GM19240 (cell line): Measurements from ENCODE around the gene RALGPS2.

Source experiments
- DNase-seq: peaks from one replicate; pipeline ENCODE4 v3.0.0; 2011; ENCODE audit warnings: low spot score; ENCODE audit not compliant: insufficient read length

The RALGPS2 gene

DNA sequence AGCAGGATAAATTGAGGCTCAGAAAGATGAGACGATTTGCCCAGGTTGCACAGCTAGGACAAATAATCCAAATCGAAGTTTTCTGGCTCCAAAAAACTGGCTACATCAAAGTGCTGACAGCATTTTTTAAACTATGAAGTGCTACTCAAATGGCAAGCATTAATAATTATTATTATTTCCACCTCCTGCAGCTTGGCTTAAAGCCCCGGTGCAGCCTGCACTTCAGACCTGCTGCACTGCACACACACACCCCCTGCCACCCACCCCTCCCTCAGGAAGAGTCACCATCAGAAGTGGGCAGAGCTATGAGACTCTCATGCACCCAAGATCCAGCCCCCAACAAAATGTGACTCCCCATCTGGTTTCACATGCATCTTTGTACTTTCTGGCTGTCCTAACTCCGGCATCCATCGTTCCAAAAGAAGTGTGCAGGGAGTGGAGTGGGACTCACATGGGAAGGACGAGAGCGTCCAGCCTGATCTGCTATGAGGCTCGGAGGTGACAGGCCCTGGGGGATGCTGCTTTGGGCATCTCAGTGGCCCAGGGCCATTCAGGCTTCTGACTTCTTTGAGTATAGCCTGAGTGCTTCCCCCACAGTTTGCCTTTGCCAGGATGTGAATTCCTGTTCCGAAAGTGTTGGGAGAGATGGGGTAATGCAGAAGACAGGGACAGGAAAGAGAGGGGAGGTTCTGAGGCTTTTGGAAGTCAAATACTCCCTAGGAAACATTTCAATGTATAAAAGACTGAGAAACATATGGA lies 235.6 kb downstream of the RALGPS2 start:
- no peak for DNase-seq

DNA sequence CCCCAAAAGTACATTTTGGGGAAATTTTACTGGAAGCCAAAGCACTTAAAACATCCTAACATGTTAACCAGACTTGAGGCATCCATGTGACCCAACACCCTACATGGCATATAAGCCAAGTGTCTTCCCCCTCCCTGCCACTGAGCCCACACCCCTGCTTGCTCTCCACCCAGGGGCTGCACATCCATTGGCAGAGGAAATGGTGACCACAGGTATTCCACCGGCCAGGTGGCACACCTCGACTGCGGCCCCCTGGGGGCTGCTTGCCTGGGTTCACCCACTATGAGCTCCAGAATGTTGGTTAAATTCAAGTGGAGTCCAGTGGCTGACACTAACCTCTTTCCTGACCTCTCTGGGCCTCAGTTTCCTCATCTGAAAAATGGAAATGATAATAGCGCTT lies 236.3 kb downstream of the RALGPS2 start:
- no peak for DNase-seq

DNA sequence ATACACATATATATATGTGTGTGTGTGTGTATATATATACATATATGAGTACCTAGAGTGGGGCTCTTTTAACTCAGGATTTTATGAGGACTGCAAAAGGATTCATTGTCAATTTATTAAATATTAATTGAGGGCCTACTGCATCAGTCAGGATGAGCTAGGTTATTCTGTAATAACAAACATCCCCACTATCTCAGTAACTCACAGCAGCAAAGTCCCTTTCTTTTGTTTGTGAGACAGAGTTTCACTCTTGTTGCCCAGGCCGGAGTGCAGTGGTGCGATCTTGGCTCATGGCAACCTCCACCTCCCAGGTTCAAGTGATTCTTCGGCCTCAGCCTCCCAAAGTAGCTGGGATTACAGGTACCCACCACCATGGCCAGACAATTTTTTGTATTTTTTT lies 236.8 kb downstream of the RALGPS2 start:
- DNase-seq: no peak

DNA sequence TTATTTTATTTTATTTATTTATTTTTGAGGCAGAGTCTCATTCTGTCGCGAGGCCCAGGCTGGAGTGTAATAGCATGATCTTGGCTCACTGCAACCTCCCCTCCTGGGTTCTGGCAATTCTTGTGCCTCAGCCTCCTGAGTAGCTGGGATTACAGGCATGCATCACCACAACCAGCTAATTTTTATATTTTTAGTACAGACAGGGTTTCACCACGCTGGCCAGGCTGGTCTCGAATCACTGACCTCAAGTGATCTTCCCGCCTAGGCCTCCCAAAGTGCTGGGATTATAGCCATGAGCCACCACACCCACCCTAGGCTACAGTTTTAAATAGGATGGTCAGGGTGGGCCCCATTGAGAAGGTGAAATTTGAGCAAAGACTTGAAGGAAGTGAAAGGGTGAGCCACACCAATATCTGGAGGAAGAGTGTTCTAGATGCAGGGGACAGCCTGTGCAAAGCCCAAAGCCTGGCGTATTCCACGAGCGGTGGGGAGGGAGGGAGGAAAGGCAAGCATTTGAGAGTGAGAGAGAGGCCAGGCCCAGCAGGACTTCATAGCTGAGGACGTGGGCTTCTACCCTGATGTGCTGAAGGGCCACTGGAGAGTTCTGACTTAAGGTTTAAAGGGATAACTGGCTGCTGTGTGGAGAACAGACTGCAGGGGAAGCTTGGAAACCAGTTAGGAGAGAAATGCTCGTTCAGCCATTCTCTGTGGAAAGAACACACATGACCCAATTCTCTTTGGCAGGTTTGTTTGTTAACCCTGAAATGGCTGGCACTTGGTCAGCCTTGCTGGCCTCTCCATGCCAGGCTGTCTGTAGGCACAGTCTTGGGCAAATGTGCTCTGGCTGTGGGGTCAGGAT lies 238.0 kb downstream of the RALGPS2 start:
- no peak for DNase-seq

DNA sequence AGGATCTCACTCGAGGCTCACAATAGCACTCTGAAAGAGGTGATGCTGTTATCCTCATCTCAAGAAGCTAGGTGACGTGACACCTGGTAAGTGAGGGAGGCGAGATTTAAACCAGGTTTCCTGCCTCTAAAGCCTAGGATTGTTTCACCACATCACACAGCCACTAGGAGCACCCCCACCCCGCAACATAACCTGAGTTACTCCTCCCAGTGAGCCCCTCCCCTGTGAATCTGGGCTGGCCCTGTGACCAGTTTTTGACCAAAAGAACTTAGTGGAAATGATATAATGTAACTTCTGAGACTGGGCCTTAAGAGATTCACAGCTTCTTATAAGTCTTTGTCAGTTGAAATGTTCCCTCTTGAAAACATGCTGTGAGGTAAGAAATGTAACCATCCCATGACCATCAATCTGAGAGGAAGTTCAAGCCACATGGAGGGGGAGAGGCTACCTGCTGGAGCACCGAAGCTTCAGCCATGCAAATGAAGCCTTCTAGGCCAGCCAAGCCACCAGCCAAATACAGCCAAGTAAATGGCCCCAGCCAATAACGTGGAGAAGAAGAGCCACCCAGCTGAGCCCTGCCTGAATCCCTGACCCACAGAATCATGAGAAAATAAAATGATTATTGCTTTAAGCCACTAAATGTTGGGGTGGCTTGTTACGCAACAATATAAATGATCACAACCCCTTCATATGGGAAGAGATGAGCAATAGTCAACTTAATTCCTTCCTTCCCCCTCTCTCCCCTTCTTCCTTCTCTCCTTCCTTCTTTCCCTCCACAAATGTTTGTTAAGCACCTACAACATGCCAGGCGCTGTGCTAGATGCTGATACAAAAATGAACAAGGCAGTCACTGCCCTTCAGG lies 239.7 kb downstream of the RALGPS2 start:
- no peak for DNase-seq

DNA sequence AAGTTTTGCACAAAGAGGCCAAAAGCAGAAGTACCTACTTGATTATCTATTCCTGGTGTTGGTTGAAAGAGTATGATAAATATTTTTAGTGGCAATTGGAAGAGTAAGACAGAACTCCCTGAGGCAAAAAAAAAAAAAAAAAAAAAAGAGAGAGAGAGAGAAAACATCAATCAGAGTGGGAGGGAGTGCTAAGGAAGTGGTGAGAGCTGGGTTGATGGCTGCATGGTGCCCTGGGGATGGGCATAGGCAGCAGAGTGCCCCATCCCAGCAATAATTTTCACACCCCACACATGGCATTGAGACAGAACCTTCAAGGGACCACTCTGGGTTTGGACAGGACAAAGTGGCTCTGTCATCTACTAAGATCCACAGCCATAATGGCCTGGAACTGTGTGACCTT lies 241.3 kb downstream of the RALGPS2 start:
- DNase-seq: no peak

DNA sequence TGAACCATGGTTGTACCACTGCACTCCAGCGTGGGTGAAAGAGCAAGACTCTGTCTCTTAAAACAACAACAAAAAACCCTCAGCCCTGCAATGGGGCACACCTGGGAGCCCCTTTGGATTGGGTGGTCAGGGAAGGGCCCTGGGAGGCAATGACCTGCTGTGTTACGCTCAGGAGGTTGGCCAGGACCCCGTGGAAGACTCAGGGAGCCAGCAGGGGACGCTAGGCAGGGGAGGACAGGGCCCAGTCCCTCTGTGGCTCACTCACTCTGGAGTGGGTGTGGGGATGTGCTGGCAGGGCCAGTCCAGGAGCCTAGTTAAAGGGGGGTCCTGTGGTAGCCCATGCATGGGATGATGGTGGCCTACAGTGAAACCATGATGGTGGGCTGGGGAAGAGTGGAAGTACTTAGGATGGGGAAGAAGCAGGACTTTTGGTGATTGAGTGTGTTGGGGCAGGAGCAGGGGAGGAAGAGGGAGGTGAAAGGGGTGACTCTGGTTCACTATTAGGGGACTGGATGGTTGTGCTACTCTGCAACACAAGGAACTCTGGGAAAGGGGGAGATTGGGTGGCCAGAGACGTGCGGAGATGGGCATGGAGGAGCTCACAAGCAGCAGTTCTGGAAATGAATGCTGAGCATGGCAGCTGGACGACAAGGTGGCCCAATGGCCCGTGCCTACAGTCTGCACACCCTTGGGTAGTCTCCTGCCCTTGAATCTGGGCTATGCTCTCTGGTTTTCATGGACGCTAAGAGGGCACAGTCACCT lies 244.4 kb downstream of the RALGPS2 start:
- DNase-seq: no peak

DNA sequence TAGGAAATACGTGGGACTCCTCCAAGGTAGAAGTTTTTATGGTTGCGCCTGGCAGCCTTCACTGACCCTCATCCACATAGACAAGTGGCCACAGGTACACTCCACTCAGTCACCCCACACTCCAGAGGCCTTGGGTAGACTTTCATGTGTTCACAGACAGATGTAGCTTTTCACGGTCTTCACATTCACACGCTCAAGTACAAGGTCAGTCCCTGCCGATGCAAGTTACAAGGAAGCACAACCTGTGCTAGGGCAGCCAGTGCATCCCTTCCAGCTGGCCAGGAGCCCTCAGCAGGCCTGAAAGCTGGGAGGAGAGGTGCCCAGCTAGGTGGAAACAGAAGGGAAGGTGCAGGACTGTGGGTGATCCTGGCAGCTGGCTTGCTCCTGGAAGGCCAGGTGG lies 245.1 kb downstream of the RALGPS2 start:
- DNase-seq: no peak
